Upper lobe of left lung (tissue), 4 donors: ENCODE measurements around the gene PXMP4.

Source experiments
- POLR2A ChIP-seq, 4 donors: fragments of 450-650 bp; IDR thresholded peaks; one replicate each; pipeline ENCODE4 v1.5.1; 2016 to 2017; ENCODE audit warnings: antibody characterized with exemption in 4 of 4, mild to moderate bottlenecking in 2 of 4
- POLR2AphosphoS5 ChIP-seq, 2 donors: sonication (generic); formaldehyde crosslinking; IDR thresholded peaks; one replicate each; pipeline ENCODE4 v1.5.1; 2017; ENCODE audit warnings: antibody characterized with exemption in 2 of 2
- TF ChIP-seq, protein P1 (sequence below), 6 experiments: fragments of 450-650 bp in 4 of 6; fragments of 200-600 bp in 2 of 6; sonication (generic) in 2 of 6; IDR thresholded peaks; one replicate each; pipeline ENCODE4 v1.5.1; 2016 to 2019; ENCODE audit warnings: antibody characterized with exemption in 6 of 6

DNA sequence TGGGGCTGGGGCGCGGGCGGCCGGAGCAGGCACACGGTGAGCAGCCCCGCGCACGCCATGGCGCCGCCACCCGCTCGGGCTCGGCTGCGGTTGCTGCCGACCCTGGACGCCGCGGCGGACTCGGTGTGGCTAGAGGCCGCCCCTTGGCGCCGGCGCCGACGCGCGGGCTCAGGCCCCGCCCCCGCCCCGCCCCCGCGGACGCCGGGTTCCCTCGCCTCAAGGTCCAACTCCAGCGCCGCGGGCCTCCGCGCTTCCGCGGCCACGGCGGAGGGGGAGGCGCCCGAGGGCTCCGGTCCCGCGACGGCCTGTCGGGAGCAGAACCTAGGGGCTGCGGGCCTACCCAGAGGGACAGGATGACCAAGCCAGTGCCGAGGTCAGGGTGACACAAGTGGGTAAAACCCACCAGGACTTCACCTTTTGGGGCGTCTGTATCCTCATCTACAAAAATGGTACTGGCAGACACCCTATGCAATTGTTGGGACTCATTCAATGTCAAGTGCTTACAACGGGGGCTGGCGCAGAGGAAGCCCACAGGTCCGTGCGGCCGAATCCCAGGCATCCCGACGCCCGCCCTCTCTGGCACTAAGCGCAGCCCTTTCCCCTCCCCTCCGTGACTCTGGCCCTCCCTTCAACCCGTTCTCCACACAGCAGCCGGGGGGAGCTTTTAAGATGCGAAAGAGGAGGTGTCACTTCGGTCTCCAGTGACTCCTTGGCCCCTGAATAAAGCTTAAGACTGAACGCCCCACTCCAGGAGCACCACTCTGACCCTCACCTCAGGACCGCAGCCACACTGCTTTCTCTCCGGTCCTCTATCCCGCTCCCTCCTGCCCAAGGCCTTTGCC, 45.6 kb downstream of the PXMP4 start, which contains the start of gene NECAB3:
- TF ChIP-seq, protein P1, sequence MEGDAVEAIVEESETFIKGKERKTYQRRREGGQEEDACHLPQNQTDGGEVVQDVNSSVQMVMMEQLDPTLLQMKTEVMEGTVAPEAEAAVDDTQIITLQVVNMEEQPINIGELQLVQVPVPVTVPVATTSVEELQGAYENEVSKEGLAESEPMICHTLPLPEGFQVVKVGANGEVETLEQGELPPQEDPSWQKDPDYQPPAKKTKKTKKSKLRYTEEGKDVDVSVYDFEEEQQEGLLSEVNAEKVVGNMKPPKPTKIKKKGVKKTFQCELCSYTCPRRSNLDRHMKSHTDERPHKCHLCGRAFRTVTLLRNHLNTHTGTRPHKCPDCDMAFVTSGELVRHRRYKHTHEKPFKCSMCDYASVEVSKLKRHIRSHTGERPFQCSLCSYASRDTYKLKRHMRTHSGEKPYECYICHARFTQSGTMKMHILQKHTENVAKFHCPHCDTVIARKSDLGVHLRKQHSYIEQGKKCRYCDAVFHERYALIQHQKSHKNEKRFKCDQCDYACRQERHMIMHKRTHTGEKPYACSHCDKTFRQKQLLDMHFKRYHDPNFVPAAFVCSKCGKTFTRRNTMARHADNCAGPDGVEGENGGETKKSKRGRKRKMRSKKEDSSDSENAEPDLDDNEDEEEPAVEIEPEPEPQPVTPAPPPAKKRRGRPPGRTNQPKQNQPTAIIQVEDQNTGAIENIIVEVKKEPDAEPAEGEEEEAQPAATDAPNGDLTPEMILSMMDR (IDR thresholded peaks at IDR 0.05), result peak in 1 of 6 experiments; percentile 7
- peak in 1 of 2 donors; percentile 53 for TF ChIP-seq POLR2AphosphoS5 (IDR thresholded peaks at IDR 0.05)
- peak in 2 of 4 donors; percentile 34 to 72 for TF ChIP-seq POLR2A (IDR thresholded peaks at IDR 0.05)
